WERI-Rb-1 (cell line): ENCODE results near the gene CEP78.

Source experiments
- DNase-seq: peaks from one replicate; pipeline ENCODE4 v3.0.0-alpha.2; 2020
- H3K27ac ChIP-seq: fragments of 250-450 bp; sonication (Bioruptor Pico); 2 replicates; pipeline ENCODE4 v1.5.1; 2020; ENCODE audit warnings: mild to moderate bottlenecking, moderate library complexity
- H3K27me3 ChIP-seq: fragments of 250-450 bp; sonication (Bioruptor Pico); 2 replicates; pipeline ENCODE4 v1.5.1; 2021; ENCODE audit warnings: mild to moderate bottlenecking, low read depth, moderate library complexity; ENCODE audit not compliant: insufficient read depth, severe bottlenecking
- H3K36me3 ChIP-seq: fragments of 250-450 bp; sonication (Bioruptor Pico); 2 replicates; pipeline ENCODE4 v1.5.1; 2020; ENCODE audit warnings: mild to moderate bottlenecking, moderate library complexity
- H3K4me3 ChIP-seq: 2 replicates; pipeline ENCODE4 v1.5.1; 2011; ENCODE audit warnings: low read depth, mild to moderate bottlenecking, control low read depth, low read length
- H3K9me3 ChIP-seq: fragments of 250-450 bp; sonication (Bioruptor Pico); 2 replicates; pipeline ENCODE4 v1.5.1; 2021; ENCODE audit warnings: mild to moderate bottlenecking, moderate library complexity; ENCODE audit not compliant: severe bottlenecking
- TF ChIP-seq, protein P1 (sequence below): IDR thresholded peaks from 2 replicates; pipeline ENCODE4 v1.5.1; 2011; ENCODE audit warnings: low read depth, mild to moderate bottlenecking, control low read depth, inconsistent platforms, low read length

Gene CEP78

GRCh38 chr9:78267889-78268288 lies 32.0 kb downstream of the CEP78 start:
- Histone ChIP-seq H3K27me3 (no peaks in the 10 kb centered on the region), H3K36me3 (peaks cover 68% of the 10 kb centered on the region), H3K27ac (no peak overlapping the region), H3K9me3 (no peaks in the 10 kb centered on the region), H3K4me3 (no peak overlapping the region)
- no peak for DNase-seq
- TF ChIP-seq, protein P1, sequence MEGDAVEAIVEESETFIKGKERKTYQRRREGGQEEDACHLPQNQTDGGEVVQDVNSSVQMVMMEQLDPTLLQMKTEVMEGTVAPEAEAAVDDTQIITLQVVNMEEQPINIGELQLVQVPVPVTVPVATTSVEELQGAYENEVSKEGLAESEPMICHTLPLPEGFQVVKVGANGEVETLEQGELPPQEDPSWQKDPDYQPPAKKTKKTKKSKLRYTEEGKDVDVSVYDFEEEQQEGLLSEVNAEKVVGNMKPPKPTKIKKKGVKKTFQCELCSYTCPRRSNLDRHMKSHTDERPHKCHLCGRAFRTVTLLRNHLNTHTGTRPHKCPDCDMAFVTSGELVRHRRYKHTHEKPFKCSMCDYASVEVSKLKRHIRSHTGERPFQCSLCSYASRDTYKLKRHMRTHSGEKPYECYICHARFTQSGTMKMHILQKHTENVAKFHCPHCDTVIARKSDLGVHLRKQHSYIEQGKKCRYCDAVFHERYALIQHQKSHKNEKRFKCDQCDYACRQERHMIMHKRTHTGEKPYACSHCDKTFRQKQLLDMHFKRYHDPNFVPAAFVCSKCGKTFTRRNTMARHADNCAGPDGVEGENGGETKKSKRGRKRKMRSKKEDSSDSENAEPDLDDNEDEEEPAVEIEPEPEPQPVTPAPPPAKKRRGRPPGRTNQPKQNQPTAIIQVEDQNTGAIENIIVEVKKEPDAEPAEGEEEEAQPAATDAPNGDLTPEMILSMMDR, result no peak

DNA sequence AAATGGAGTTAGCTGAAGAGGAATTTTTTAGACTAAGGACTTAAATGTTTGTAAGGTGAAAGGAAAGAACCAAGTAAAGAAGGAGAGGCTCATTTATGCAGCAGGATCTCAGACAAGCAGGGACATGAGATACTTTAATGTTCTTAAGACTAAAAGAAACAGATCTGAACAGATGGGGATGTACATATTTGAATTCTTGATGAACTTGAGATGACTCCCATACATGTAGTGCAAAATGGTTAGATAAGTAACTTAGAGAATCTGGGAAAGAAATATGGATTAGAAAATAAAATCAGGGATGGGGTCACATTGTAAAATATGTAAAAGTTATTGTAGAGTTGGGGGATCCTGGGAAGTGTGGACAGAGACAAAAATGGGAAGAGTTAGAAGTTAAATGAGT lies 33.9 kb downstream of the CEP78 start:
- Histone ChIP-seq H3K27ac (no peak overlapping the region), H3K27me3 (no peaks in the 10 kb centered on the region), H3K4me3 (no peak overlapping the region), H3K9me3 (no peaks in the 10 kb centered on the region), H3K36me3 (peaks cover 64% of the 10 kb centered on the region)
- TF ChIP-seq, protein P1, result no peak
- no peak for DNase-seq

DNA sequence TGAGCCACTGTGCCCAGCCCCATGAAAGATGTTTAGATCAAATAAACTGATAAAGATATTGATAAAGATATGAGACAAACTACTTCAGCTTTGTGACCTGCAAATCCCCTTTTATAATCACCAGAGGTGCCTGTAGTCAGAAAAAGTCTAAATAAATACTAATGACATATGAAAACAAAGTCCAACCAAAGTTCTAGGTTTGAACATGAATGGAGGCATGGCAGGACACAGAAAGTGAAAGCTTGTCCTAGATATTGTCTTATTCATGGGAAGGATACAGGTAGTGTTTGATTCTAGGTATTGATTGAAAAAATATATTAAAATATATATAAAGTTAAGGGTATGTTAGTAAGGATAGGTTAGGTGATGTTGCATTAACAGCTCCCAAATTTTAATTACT lies 36.4 kb downstream of the CEP78 start:
- no peak for DNase-seq
- TF ChIP-seq, protein P1, result no peak
- H3K36me3 ChIP-seq, result peaks cover 39% of the 10 kb centered on the region
- no peaks in the 10 kb centered on the region for H3K27me3 ChIP-seq
- no peak overlapping the region for H3K4me3 ChIP-seq
- no peaks in the 10 kb centered on the region for H3K9me3 ChIP-seq
- no peak overlapping the region for H3K27ac ChIP-seq

- H3K27me3 ChIP-seq, result no peaks in the 10 kb centered on the region
- H3K36me3 ChIP-seq, result peaks cover 29% of the 10 kb centered on the region
- no peak overlapping the region for H3K4me3 ChIP-seq
- TF ChIP-seq, protein P1, result no peak
- no peak overlapping the region for H3K27ac ChIP-seq
- no peaks in the 10 kb centered on the region for H3K9me3 ChIP-seq
- DNase-seq, result no peak
Measured at GRCh38 chr9:78273761-78274160, 37.9 kb downstream of the CEP78 start.

- Histone ChIP-seq H3K9me3 (no peaks in the 10 kb centered on the region), H3K27ac (no peak overlapping the region), H3K36me3 (no peaks in the 10 kb centered on the region; the same call in 1 of the 2 replicates), H3K27me3 (no peaks in the 10 kb centered on the region), H3K4me3 (no peak overlapping the region)
- TF ChIP-seq, protein P1, result no peak
- DNase-seq, result no peak
Measured at GRCh38 chr9:78278177-78278777, 42.4 kb downstream of the CEP78 start.

- no peak overlapping the region for H3K27ac ChIP-seq
- H3K36me3 ChIP-seq, result no peaks in the 10 kb centered on the region; the same call in 1 of the 2 replicates
- DNase-seq, result no peak
- TF ChIP-seq, protein P1, result no peak
- no peaks in the 10 kb centered on the region for H3K27me3 ChIP-seq
- H3K9me3 ChIP-seq, result no peaks in the 10 kb centered on the region
- no peak overlapping the region for H3K4me3 ChIP-seq
Measured at GRCh38 chr9:78278801-78279200, 42.9 kb downstream of the CEP78 start.
